ENCODE results near the gene KCNJ10.

KCNJ10 gene

DNA sequence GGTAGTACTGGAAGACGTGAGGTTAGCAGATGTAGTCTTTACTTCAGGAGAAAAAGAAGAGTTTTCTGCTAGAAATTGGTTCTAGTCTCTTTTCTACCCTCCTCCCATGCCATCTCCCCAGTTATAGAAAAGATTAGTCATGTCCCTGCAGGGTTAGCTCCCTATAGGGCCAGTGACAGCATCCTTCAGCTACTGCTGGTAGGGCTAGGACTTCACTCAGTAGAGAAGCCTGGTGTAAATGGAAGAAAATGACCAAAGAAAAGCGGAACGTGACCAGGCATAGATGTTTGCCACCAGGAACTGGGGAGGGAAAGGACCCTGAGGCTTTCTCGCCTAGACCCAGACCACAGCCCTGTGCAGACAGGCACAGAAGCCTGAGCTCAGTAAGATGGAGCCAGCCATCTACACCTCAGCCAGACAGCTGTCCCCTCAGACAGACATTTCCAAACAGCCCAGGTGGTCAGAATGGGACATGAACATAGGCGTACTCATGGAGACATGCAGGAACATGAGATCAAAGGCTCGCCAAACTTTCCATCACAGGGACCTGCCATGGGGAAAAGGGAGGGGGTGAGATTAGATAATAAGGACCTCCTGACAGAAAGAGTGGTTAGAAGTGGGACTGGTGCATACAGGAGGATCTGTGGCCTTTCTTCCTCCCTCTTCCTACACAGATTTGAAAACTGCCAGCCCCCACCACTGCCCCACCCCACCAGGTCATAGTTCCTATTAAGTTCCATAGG, 92.4 kb downstream of the KCNJ10 start:
- no peaks in the 10 kb centered on the region for H3K36me3 ChIP-seq (ENCODE audit: low read length)

DNA sequence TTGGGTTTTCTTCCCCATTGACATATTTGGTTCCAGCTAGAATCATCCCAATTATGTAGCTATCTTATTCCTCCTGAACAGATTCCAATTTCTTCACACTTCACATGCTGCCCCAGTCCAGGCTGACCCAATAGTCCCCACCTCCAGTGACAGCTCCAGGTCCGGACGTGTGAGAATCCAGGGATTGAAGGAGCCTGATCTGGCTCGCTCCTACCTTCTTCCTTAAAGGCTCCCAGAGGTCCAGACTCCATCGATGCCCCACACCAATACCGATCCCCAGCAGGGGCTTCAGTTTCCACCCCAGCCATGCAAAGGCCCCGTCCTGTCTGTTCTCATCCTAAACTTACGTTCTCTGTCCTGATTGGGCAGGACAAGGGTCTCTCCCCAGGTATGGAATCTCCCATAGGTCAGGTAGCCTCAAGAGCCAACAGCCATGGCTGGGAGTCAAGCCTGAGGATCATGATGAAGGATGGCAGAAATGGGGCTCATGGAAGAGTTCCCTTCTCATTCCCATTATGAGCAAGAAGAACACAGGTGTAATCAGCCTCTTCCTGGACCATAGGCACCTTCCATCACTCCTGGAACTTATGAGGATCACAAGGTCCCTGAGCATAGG, 95.5 kb downstream of the KCNJ10 start:
- H3K4me2 ChIP-seq (ENCODE audit: low read depth, low read length, poor library complexity, severe bottlenecking): no peak overlapping the region
- no peaks in the 10 kb centered on the region for H3F3A ChIP-seq (ENCODE audit: insufficient read depth)
- no peak overlapping the region for H3K9ac ChIP-seq (ENCODE audit: low read length)
- H3K9me3 ChIP-seq (ENCODE audit: insufficient read depth, low read length): no peaks in the 10 kb centered on the region
- H3K79me2 ChIP-seq (ENCODE audit: insufficient read depth, low read length): no peaks in the 10 kb centered on the region
- TF ChIP-seq CTCF (IDR thresholded peaks at IDR 0.05; ENCODE audit: insufficient read depth, low read length, poor library complexity, severe bottlenecking): no peak
- TF ChIP-seq EZH2phosphoT487 (conservative IDR thresholded peaks at IDR 0.05; ENCODE audit: low read length): no peak
- no peaks in the 10 kb centered on the region for H3K27me3 ChIP-seq (ENCODE audit: low read length)
- no peaks in the 10 kb centered on the region for H3K36me3 ChIP-seq (ENCODE audit: low read length)
- H3K27ac ChIP-seq (ENCODE audit: low read depth, low read length): no peak overlapping the region
- no peaks in the 10 kb centered on the region for H3K9me2 ChIP-seq (replicated peaks; ENCODE audit: insufficient read depth, low read length)
- H3K4me3 ChIP-seq (ENCODE audit: insufficient read depth, low read length, poor library complexity, severe bottlenecking): no peak overlapping the region
- H4K20me1 ChIP-seq (ENCODE audit: low read depth, low read length): no peaks in the 10 kb centered on the region
- H2AFZ ChIP-seq (ENCODE audit: low read depth, low read length, severe bottlenecking): no peak overlapping the region

More for the DNA sequence above, 92.4 kb downstream of the KCNJ10 start:
- TF ChIP-seq EZH2phosphoT487 (conservative IDR thresholded peaks at IDR 0.05; ENCODE audit: low read length): no peak
- no peak for TF ChIP-seq CTCF (IDR thresholded peaks at IDR 0.05; ENCODE audit: insufficient read depth, low read length, poor library complexity, severe bottlenecking)
- Histone ChIP-seq H2AFZ (ENCODE audit: low read depth, low read length, severe bottlenecking) (no peak overlapping the region), H3K27me3 (ENCODE audit: low read length) (no peaks in the 10 kb centered on the region), H3K9ac (ENCODE audit: low read length) (no peak overlapping the region), H3K4me2 (ENCODE audit: low read depth, low read length, poor library complexity, severe bottlenecking) (no peak overlapping the region), H4K20me1 (ENCODE audit: low read depth, low read length) (no peaks in the 10 kb centered on the region), H3K9me3 (ENCODE audit: insufficient read depth, low read length) (no peaks in the 10 kb centered on the region), H3F3A (ENCODE audit: insufficient read depth) (no peaks in the 10 kb centered on the region), H3K4me3 (ENCODE audit: insufficient read depth, low read length, poor library complexity, severe bottlenecking) (no peak overlapping the region), H3K9me2 (replicated peaks; ENCODE audit: insufficient read depth, low read length) (no peaks in the 10 kb centered on the region), H3K79me2 (ENCODE audit: insufficient read depth, low read length) (no peaks in the 10 kb centered on the region), H3K27ac (ENCODE audit: low read depth, low read length) (no peak overlapping the region)

DNA sequence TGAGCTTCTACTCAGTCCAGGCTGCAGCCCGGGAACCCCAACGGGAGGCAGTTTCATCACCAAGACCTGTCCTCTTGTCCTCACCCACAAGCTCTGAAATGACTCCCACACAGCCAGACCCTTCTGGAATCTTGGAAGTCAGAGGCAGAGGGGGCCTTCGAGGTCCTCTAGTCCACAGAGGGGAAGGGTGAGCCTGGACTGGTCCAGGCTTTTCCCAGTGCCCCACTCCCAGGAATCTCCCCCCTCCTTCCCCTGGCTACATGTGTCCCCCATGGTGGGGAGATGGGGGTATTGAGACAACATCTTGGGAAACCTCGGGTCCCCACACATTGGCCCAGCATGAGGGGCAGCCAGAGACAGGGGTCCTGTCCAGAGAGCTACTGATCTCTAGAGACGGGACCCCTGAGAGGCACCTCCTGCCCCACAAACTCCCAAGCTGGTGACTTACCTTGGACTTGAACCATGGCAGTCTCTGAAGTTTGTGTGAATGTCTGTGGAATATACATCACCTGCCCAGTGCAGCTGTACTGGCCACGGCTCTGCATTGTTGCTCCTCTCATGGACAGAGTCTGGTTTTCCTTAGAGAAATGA, 96.5 kb downstream of the KCNJ10 start:
- H2AFZ ChIP-seq (ENCODE audit: low read depth, low read length, severe bottlenecking): no peak overlapping the region
- H3F3A ChIP-seq (ENCODE audit: insufficient read depth): no peaks in the 10 kb centered on the region
- no peaks in the 10 kb centered on the region for H3K9me2 ChIP-seq (replicated peaks; ENCODE audit: insufficient read depth, low read length)
- no peaks in the 10 kb centered on the region for H3K9me3 ChIP-seq (ENCODE audit: insufficient read depth, low read length)
- H3K27ac ChIP-seq (ENCODE audit: low read depth, low read length): no peak overlapping the region
- H3K79me2 ChIP-seq (ENCODE audit: insufficient read depth, low read length): no peaks in the 10 kb centered on the region
- no peak overlapping the region for H3K4me3 ChIP-seq (ENCODE audit: insufficient read depth, low read length, poor library complexity, severe bottlenecking)
- no peaks in the 10 kb centered on the region for H3K36me3 ChIP-seq (ENCODE audit: low read length)
- TF ChIP-seq EZH2phosphoT487 (conservative IDR thresholded peaks at IDR 0.05; ENCODE audit: low read length) (no peak), CTCF (IDR thresholded peaks at IDR 0.05; ENCODE audit: insufficient read depth, low read length, poor library complexity, severe bottlenecking) (no peak)
- no peaks in the 10 kb centered on the region for H3K27me3 ChIP-seq (ENCODE audit: low read length)
- no peaks in the 10 kb centered on the region for H4K20me1 ChIP-seq (ENCODE audit: low read depth, low read length)
- H3K9ac ChIP-seq (ENCODE audit: low read length): no peak overlapping the region
- H3K4me2 ChIP-seq (ENCODE audit: low read depth, low read length, poor library complexity, severe bottlenecking): no peak overlapping the region
